KMS-11 (cell line): ENCODE data around the gene MYO5C.

ENCODE experiments used
- H2AFZ ChIP-seq: fragments of 200-600 bp; sonication (generic); 2 replicates; pipeline ENCODE4 v1.6.1; 2016; ENCODE audit warnings: antibody characterized with exemption, mixed run types, low read depth
- H3K27ac ChIP-seq: fragments of 200-600 bp; sonication (generic); 2 replicates; pipeline ENCODE4 v1.6.1; 2016; ENCODE audit warnings: mild to moderate bottlenecking, mixed run types
- H3K27me3 ChIP-seq: fragments of 200-600 bp; sonication (generic); 2 replicates; pipeline ENCODE4 v1.6.1; 2017; ENCODE audit warnings: mild to moderate bottlenecking, low read depth, mixed run types, moderate library complexity; ENCODE audit not compliant: insufficient read depth
- H3K36me3 ChIP-seq: fragments of 200-600 bp; sonication (generic); 2 replicates; pipeline ENCODE4 v1.6.1; 2017; ENCODE audit warnings: mild to moderate bottlenecking, mixed run types; ENCODE audit not compliant: insufficient read depth
- H3K4me1 ChIP-seq: fragments of 200-600 bp; sonication (generic); 2 replicates; pipeline ENCODE4 v1.6.1; 2016; ENCODE audit warnings: mild to moderate bottlenecking, low read depth, mixed run types; ENCODE audit not compliant: poor library complexity, severe bottlenecking
- H3K4me2 ChIP-seq: fragments of 200-600 bp; sonication (generic); 2 replicates; pipeline ENCODE4 v1.7.0; 2016; ENCODE audit warnings: mild to moderate bottlenecking, mixed run types
- H3K4me3 ChIP-seq: fragments of 200-600 bp; sonication (generic); IDR thresholded peaks from 2 replicates; pipeline ENCODE4 v1.6.1; 2017; ENCODE audit warnings: low read depth, low read length, mixed read lengths; ENCODE audit not compliant: insufficient read depth
- H3K79me2 ChIP-seq: fragments of 200-600 bp; sonication (generic); 2 replicates; pipeline ENCODE4 v1.6.1; 2016; ENCODE audit warnings: low read depth, mixed run types; ENCODE audit not compliant: insufficient read depth
- H3K9ac ChIP-seq: fragments of 200-600 bp; sonication (generic); 2 replicates; pipeline ENCODE4 v1.6.1; 2016; ENCODE audit warnings: mild to moderate bottlenecking, mixed run types
- H4K20me1 ChIP-seq: fragments of 200-600 bp; sonication (generic); 2 replicates; pipeline ENCODE4 v1.6.1; 2016; ENCODE audit warnings: mild to moderate bottlenecking, mixed run types; ENCODE audit not compliant: insufficient read depth
- TF ChIP-seq, protein P1 (sequence below): fragments of 200-600 bp; sonication (generic); conservative IDR thresholded peaks from 2 replicates; pipeline ENCODE4 v1.6.1; 2017; ENCODE audit warnings: low read depth, mild to moderate bottlenecking, antibody characterized with exemption, low read length, moderate library complexity, mixed read lengths

MYO5C gene

DNA sequence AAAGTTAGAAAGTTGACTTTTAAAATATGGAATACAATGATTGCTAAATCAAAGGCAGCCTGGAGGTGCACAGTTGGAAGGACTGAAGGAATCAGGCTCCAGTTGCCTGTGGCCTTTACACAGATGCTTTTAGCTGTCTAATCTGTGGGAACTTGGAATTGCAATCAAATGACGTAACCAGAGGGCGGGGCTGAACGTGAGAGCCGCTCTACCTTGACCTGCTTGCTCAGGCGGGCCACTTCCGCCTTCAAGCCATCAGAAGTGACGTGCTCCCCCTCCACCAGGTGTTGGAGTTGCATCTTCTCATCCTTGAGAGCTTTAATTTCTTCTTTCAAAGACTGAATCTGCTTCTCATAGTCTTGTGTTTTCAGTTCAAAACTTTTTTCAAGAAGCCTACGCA, 66.7 kb downstream of the MYO5C start:
- Histone ChIP-seq H3K4me2 (no peak overlapping the region), H3K27ac (no peak overlapping the region), H3K4me3 (no peak overlapping the region), H3K27me3 (no peaks in the 10 kb centered on the region), H3K9ac (no peak overlapping the region), H3K4me1 (peaks cover 4% of the 10 kb centered on the region), H3K36me3 (no peaks in the 10 kb centered on the region), H2AFZ (no peak overlapping the region), H4K20me1 (no peaks in the 10 kb centered on the region), H3K79me2 (no peaks in the 10 kb centered on the region)
- TF ChIP-seq, protein P1, sequence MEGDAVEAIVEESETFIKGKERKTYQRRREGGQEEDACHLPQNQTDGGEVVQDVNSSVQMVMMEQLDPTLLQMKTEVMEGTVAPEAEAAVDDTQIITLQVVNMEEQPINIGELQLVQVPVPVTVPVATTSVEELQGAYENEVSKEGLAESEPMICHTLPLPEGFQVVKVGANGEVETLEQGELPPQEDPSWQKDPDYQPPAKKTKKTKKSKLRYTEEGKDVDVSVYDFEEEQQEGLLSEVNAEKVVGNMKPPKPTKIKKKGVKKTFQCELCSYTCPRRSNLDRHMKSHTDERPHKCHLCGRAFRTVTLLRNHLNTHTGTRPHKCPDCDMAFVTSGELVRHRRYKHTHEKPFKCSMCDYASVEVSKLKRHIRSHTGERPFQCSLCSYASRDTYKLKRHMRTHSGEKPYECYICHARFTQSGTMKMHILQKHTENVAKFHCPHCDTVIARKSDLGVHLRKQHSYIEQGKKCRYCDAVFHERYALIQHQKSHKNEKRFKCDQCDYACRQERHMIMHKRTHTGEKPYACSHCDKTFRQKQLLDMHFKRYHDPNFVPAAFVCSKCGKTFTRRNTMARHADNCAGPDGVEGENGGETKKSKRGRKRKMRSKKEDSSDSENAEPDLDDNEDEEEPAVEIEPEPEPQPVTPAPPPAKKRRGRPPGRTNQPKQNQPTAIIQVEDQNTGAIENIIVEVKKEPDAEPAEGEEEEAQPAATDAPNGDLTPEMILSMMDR: no peak

DNA sequence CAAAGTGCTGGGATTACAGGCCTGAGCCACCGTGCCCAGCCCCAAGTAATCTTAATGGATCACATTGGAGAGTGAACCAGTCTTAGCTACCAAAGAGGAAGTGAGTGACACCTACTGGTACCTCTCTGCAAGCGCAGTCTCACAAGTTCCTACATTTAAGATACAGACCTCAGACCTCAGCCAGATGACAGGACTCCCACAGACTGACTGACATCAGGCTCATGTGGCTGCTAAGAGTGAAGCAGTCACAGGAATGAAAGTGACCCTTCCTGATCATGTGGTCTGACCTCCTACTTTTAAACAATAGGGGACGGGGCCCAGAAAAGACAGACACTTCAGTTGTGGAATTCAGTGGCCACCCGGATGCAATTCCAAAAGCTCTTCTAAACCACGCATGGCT, 68.1 kb downstream of the MYO5C start:
- Histone ChIP-seq H3K4me2 (peak overlapping the region; percentile 8; the same call in 1 of the 2 replicates), H2AFZ (no peak overlapping the region), H3K79me2 (no peaks in the 10 kb centered on the region), H3K9ac (no peak overlapping the region), H3K27ac (no peak overlapping the region), H4K20me1 (no peaks in the 10 kb centered on the region), H3K4me3 (no peak overlapping the region), H3K36me3 (no peaks in the 10 kb centered on the region), H3K4me1 (peaks cover 4% of the 10 kb centered on the region), H3K27me3 (no peaks in the 10 kb centered on the region)
- TF ChIP-seq, protein P1: peak; percentile 70

DNA sequence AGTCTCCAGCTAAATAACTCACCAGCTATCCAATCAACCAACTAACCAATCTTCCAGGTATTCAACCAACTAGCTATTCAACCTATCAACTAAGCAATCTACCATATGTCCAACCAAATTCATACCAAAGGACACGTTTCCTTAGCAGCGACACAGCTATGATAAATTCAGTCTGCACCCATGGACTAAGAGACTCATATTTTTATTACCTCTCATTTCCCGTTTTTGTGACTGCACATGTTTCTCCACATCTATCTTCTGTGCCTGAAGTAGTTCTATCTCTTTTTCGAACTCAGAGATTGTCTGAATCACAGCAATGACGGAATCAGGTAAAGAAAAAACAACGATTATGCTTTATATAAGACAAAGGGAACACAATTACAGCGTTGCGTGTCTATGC, 70.4 kb downstream of the MYO5C start:
- Histone ChIP-seq H3K4me1 (peaks cover 9% of the 10 kb centered on the region), H3K4me2 (no peak overlapping the region), H3K36me3 (no peaks in the 10 kb centered on the region), H3K27ac (no peak overlapping the region), H3K4me3 (no peak overlapping the region), H3K9ac (no peak overlapping the region), H4K20me1 (no peaks in the 10 kb centered on the region), H3K79me2 (no peaks in the 10 kb centered on the region), H3K27me3 (no peaks in the 10 kb centered on the region), H2AFZ (no peak overlapping the region)
- TF ChIP-seq, protein P1: no peak

DNA sequence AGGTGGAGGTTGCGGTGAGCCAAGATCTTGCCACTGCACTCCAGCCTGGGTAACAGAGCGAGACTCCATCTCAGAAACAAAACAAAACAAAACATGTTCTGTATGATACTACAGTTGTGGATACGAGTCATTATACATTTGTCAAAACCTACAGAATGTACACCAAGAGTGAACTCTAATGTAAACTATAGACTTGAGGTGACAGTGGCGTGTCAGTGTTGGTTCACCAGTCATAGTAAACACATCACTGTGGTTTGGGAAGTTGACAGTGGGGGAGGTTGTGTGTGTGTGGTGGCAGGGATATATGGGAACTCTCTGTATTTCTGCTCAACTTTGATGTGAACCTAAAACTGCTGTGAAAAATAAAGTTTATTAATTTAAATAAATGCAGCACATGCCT, 71.4 kb downstream of the MYO5C start:
- Histone ChIP-seq H3K4me1 (peaks cover 9% of the 10 kb centered on the region), H3K9ac (no peak overlapping the region), H3K79me2 (no peaks in the 10 kb centered on the region), H3K27ac (no peak overlapping the region), H3K36me3 (no peaks in the 10 kb centered on the region), H2AFZ (no peak overlapping the region), H3K4me3 (no peak overlapping the region), H3K27me3 (no peaks in the 10 kb centered on the region), H3K4me2 (no peak overlapping the region), H4K20me1 (no peaks in the 10 kb centered on the region)
- TF ChIP-seq, protein P1: no peak

DNA sequence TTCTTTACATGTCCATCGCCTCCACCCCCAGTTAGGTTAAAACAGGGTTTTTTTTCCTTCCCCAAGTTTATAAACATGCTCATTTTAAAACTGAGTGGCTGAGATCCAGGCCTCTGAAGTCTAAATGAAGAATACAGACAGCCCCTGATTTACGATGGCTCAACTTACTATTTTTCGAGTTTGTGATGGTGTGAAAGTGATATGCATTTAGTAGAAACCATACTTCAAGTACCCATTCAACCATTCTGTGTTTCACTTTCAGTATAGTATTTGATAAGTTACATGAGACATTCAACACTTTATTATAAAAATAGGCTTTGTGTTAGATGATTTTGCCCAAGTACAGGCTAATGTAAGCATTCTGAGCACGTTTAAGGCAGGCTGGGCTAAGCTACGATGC, 73.9 kb downstream of the MYO5C start:
- Histone ChIP-seq H3K27ac (no peak overlapping the region), H3K27me3 (no peaks in the 10 kb centered on the region), H4K20me1 (no peaks in the 10 kb centered on the region), H3K36me3 (no peaks in the 10 kb centered on the region), H3K9ac (no peak overlapping the region), H3K4me3 (no peak overlapping the region), H3K4me2 (no peak overlapping the region), H3K79me2 (no peaks in the 10 kb centered on the region), H3K4me1 (peaks cover 5% of the 10 kb centered on the region), H2AFZ (no peak overlapping the region)
- TF ChIP-seq, protein P1: no peak
